K562 (cell line): ENCODE results near the gene GP1BA. TPM values are rescaled to one million over a fixed set of nuclear protein-coding genes. Genes with fewer than 3 reads are reported as not detected.

Source experiments
- CTBP1 ChIP-seq: fragments of 450-650 bp; IDR thresholded peaks from 2 replicates; pipeline ENCODE4 v1.6.1; 2016; ENCODE audit warnings: borderline replicate concordance
- CXXC5 ChIP-seq: fragments of 250-450 bp; sonication (Bioruptor Pico); IDR thresholded peaks from 2 replicates; pipeline ENCODE4 v1.8.0; 2022; ENCODE audit warnings: inconsistent platforms, mild to moderate bottlenecking, moderate library complexity
- FIP1L1 ChIP-seq: fragments of 200-400 bp; formaldehyde crosslinking; IDR thresholded peaks from 2 replicates; pipeline ENCODE4 v1.6.1; 2018; ENCODE audit warnings: mild to moderate bottlenecking, low read depth, low read length; ENCODE audit not compliant: poor library complexity, severe bottlenecking
- JUND ChIP-seq, 2 experiments: IDR thresholded peaks; 2 replicates in 1 of 2; 3 replicates in 1 of 2; pipeline ENCODE4 v1.6.1; 2011; ENCODE audit warnings: borderline replicate concordance in 2 of 2, low read depth in 2 of 2, low read length in 2 of 2, improper control_type of control experiment in 1 of 2, missing biosample characterization in 1 of 2, missing genetic modification characterization in 1 of 2, missing genetic modification reagents in 1 of 2
- MAZ ChIP-seq, 2 experiments: fragments of 450-650 bp in 1 of 2; sonication (generic) in 1 of 2; formaldehyde crosslinking; IDR thresholded peaks in 1 of 2; conservative IDR thresholded peaks in 1 of 2; 2 replicates each; pipeline versions ENCODE4 v1.4.0 to v1.5.0; 2020; ENCODE audit warnings: mild to moderate bottlenecking in 1 of 2, missing genetic modification reagents in 1 of 2
- NONO ChIP-seq, 2 experiments: fragments of 200-400 bp in 1 of 2; fragments of 450-650 bp in 1 of 2; formaldehyde crosslinking in 1 of 2; IDR thresholded peaks; 2 replicates each; pipeline ENCODE4 v1.6.1; 2017; ENCODE audit warnings: low read depth in 2 of 2, mild to moderate bottlenecking in 2 of 2, moderate library complexity in 2 of 2, low read length in 1 of 2
- NR4A1 ChIP-seq, 2 experiments: fragments of 250-450 bp in 1 of 2; fragments of 450-650 bp in 1 of 2; sonication (Bioruptor Pico) in 1 of 2; IDR thresholded peaks; 2 replicates each; pipeline versions ENCODE4 v1.4.0 to v1.6.1; 2016 to 2020; ENCODE audit warnings: mild to moderate bottlenecking in 2 of 2, missing compliant biosample characterization in 1 of 2, missing genetic modification characterization in 1 of 2, moderate library complexity in 1 of 2
- PHF20 ChIP-seq: fragments of 450-650 bp; IDR thresholded peaks from 2 replicates; pipeline ENCODE4 v1.6.1; 2018; ENCODE audit not compliant: partially characterized antibody
- PTTG1 ChIP-seq: fragments of 450-650 bp; IDR thresholded peaks from 2 replicates; pipeline ENCODE4 v1.6.1; 2016; ENCODE audit warnings: low read depth, mild to moderate bottlenecking, missing genetic modification characterization, missing compliant biosample characterization
- RBFOX2 ChIP-seq: fragments of 200-400 bp; formaldehyde crosslinking; IDR thresholded peaks from 2 replicates; pipeline ENCODE4 v1.6.1; 2017; ENCODE audit warnings: low read depth, mild to moderate bottlenecking, low read length, moderate library complexity
- SIN3A ChIP-seq, 2 experiments: fragments of 150-350 bp in 1 of 2; IDR thresholded peaks; 2 replicates each; pipeline ENCODE4 v1.6.1; 2011 to 2016; ENCODE audit warnings: borderline replicate concordance in 2 of 2, low read depth in 2 of 2, low read length in 2 of 2, mild to moderate bottlenecking in 2 of 2, moderate library complexity in 2 of 2; ENCODE audit not compliant: control insufficient read depth in 1 of 2
- ZC3H11A ChIP-seq: IDR thresholded peaks from 2 replicates; pipeline ENCODE4 v1.6.1; 2012; ENCODE audit warnings: low read depth, low read length, improper control_type of control experiment
- ZNF551 ChIP-seq: fragments of 250-450 bp; sonication (Bioruptor Pico); IDR thresholded peaks from 2 replicates; pipeline ENCODE4 v1.5.0; 2021; ENCODE audit warnings: mild to moderate bottlenecking, moderate library complexity
- polyA plus RNA-seq, 8 experiments: library from polyadenylated mRNA; depleted of rRNA in 4 of 8; stranded (reverse) in 5 of 8; unstranded in 3 of 8; fragments of >200 nt; fragmentation: Nextera tagmentation in 2 of 8; fragmentation: Illumina TruSeq in 1 of 8; extraction: Ambion mirVana in 2 of 8; extraction: Trizol in 1 of 8; gene quantifications; 2 replicates each; pipeline versions ENCODE4 v1.2.1 to v1.2.3, GENCODE V29; 2011 to 2014; ENCODE audit warnings: inconsistent platforms in 1 of 8, missing spikeins in 1 of 8
- total RNA-seq, 7 experiments: library from RNA; depleted of rRNA in 6 of 7; stranded (reverse); fragments of >200 nt in 6 of 7; fragmentation: Illumina TruSeq in 2 of 7; extraction: Trizol in 2 of 7; gene quantifications; 2 replicates each; pipeline versions ENCODE4 v1.2.1 to v1.2.3, GENCODE V29; 2011 to 2021; ENCODE audit warnings: low replicate concordance in 1 of 7
- TF ChIP-seq, protein P1 (sequence below), 2 experiments: fragments of 450-650 bp; formaldehyde crosslinking in 1 of 2; IDR thresholded peaks; 2 replicates each; pipeline versions ENCODE4 v1.4.0 to v1.6.1; 2014 to 2020; ENCODE audit warnings: mild to moderate bottlenecking in 2 of 2, borderline replicate concordance in 1 of 2, low read depth in 1 of 2
- TF ChIP-seq, protein P2 (sequence below): IDR thresholded peaks from 2 replicates; pipeline ENCODE4 v1.6.1; 2012; ENCODE audit warnings: low read depth, low read length, improper control_type of control experiment, borderline replicate concordance

Gene GP1BA
- total and polyA plus RNA-seq, 9 of the 15 experiments (the other 6 are each of a cell fraction or from before 2014, with no cell fraction given): 0.01 TPM; not detected in 8

DNA sequence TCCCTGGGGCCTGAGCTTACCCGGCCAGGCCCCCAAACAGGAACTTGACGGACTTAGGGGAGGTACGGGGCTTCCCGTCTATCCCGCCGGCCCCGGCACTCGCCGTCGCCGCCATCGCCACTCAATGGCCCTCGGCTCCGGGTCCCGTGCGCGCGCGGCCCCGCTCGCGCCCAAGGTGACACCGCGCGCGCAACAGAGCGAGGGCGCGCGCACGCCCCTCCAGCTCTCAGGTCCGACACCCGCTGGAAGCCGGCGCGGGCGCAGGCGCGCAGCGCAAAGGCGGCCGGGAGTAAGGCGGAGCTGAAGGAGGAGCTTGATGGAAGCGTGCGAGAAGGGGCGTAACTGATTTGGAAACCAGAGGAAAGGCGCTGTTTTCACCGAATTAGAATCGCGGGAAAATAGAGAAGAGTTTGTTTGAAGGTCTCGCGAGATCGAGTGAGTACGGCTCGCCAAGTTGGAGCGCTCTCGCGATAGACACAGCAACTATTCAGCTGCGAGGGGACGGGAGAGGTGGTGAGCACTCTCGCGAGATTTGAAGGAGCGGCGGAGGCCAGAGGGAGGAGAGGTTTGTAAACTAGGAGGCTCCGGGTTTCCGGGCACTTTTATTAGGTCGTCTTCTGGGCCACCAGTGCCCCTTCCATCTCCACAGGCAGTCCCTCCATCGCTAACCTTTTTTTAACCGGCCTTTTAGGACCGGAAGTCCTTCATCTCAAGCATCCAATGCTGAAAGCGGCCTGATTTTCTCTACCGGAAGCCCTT, 7.9 kb downstream of the GP1BA start, which contains the start of the genes RNF167 and SLC25A11 (continued):
- TF ChIP-seq JUND (IDR thresholded peaks at IDR 0.05; ENCODE audit: borderline replicate concordance, low read depth, low read length) (peak; percentile 34; the same call in 1 of the 2 replicates), JUND (tag; IDR thresholded peaks at IDR 0.05; ENCODE audit: borderline replicate concordance, low read depth, low read length) (no peak), SIN3A (IDR thresholded peaks at IDR 0.05; ENCODE audit: borderline replicate concordance in 2 of 2, control insufficient read depth in 1 of 2, low read depth in 2 of 2, low read length in 2 of 2) (peak; percentile 52 to 86; a peak in 2 of 4 replicates), PHF20 (peak; percentile 40), CXXC5 (CRISPR knock-in tag) (peak; percentile 75), PTTG1 (no peak), FIP1L1 (peak; percentile 28), ZNF551 (no peak), ZC3H11A (no peak), RBFOX2 (peak; percentile 94), MAZ (CRISPR knock-in tag; conservative IDR thresholded peaks at IDR 0.05 in 1 of 2, IDR thresholded peaks at IDR 0.05 in 1 of 2) (no peak; a peak in 1 of 4 replicates), CTBP1 (peak; percentile 93), NR4A1 (CRISPR knock-in tag; IDR thresholded peaks at IDR 0.05) (no peak), NR4A1 (tag; IDR thresholded peaks at IDR 0.05) (0 out of 2 replicates have a peak, but pooled peaks have one; percentile 63), NONO (IDR thresholded peaks at IDR 0.05; ENCODE audit: low read depth in 2 of 2, low read length in 1 of 2) (peak in 1 of 2 experiments; percentile 51; a peak in 1 of 4 replicates)
- TF ChIP-seq, protein P1, sequence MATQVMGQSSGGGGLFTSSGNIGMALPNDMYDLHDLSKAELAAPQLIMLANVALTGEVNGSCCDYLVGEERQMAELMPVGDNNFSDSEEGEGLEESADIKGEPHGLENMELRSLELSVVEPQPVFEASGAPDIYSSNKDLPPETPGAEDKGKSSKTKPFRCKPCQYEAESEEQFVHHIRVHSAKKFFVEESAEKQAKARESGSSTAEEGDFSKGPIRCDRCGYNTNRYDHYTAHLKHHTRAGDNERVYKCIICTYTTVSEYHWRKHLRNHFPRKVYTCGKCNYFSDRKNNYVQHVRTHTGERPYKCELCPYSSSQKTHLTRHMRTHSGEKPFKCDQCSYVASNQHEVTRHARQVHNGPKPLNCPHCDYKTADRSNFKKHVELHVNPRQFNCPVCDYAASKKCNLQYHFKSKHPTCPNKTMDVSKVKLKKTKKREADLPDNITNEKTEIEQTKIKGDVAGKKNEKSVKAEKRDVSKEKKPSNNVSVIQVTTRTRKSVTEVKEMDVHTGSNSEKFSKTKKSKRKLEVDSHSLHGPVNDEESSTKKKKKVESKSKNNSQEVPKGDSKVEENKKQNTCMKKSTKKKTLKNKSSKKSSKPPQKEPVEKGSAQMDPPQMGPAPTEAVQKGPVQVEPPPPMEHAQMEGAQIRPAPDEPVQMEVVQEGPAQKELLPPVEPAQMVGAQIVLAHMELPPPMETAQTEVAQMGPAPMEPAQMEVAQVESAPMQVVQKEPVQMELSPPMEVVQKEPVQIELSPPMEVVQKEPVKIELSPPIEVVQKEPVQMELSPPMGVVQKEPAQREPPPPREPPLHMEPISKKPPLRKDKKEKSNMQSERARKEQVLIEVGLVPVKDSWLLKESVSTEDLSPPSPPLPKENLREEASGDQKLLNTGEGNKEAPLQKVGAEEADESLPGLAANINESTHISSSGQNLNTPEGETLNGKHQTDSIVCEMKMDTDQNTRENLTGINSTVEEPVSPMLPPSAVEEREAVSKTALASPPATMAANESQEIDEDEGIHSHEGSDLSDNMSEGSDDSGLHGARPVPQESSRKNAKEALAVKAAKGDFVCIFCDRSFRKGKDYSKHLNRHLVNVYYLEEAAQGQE (IDR thresholded peaks at IDR 0.05; ENCODE audit: borderline replicate concordance): no peak
- TF ChIP-seq, protein P1 (CRISPR knock-in tag; IDR thresholded peaks at IDR 0.05; ENCODE audit: low read depth): no peak
- TF ChIP-seq, protein P2, sequence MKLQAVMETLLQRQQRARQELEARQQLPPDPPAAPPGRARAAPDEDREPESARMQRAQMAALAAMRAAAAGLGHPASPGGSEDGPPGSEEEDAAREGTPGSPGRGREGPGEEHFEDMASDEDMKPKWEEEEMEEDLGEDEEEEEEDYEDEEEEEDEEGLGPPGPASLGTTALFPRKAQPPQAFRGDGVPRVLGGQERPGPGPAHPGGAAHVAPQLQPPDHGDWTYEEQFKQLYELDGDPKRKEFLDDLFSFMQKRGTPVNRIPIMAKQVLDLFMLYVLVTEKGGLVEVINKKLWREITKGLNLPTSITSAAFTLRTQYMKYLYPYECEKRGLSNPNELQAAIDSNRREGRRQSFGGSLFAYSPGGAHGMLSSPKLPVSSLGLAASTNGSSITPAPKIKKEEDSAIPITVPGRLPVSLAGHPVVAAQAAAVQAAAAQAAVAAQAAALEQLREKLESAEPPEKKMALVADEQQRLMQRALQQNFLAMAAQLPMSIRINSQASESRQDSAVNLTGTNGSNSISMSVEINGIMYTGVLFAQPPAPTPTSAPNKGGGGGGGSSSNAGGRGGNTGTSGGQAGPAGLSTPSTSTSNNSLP: no peak
